ENCODE data around the gene LRRK1. TPM values are rescaled to one million over a fixed set of nuclear protein-coding genes. Genes with fewer than 3 reads are reported as not detected.

The LRRK1 gene
- polyA plus RNA-seq, 1 of the 3 experiments (the other 2 are of a cell fraction): 6.9 TPM

DNA sequence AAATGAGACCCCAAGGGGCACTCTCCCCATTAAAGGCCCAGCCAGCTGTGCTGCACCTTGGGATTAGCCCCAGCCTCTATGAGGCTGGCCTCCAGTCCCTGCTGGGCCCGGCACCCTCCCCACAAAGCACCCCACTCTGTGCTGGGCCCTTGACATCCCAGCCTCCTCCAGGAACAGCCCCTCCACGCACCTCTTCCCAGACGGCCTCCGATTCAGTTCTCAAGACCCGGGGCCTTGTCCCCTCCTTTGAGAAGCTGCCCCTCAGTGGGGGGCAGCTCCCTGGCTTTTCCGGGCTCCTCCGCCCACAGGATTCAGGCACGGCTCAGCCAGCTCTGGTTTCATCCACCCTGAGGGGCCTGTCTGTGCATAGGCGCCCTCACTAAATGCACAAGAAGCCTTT is 144.1 kb downstream of the LRRK1 start:
- H3K9ac ChIP-seq: no peak overlapping the region
- WGBS (ENCODE audit: low lambda C conversion rate): 91% methylated on average over 9 of the region's 9 CpGs
- no peak overlapping the region for H3K4me2 ChIP-seq
- no peaks in the 10 kb centered on the region for H3K9me2 ChIP-seq
- H4K20me1 ChIP-seq (ENCODE audit: insufficient read depth): no peaks in the 10 kb centered on the region
- H3K4me3 ChIP-seq (ENCODE audit: low read depth in 2 of 2, low read length in 1 of 2): no peak overlapping the region
- no peaks in the 10 kb centered on the region for H3K27me3 ChIP-seq (ENCODE audit: insufficient read depth)
- no peaks in the 10 kb centered on the region for H3K9me3 ChIP-seq
- ChIA-PET POLR2A (no interaction called here), CTCF (interaction anchor here (0.6 to 2.3 kb wide), 2 partner anchors 8 to 55 kb away, joined by 5 to 6 read pairs; no protein-coding TSS in a partner anchor)
- no peak overlapping the region for H2AFZ ChIP-seq (ENCODE audit: low read depth)
- peaks cover 0 to 17% of the 10 kb centered on the region in 2 experiments for H3K36me3 ChIP-seq (replicated peaks in 1 of 2; ENCODE audit: control insufficient read depth in 1 of 2, insufficient read depth in 2 of 2, low read length in 1 of 2)
- H3K79me2 ChIP-seq (ENCODE audit: insufficient read depth): no peaks in the 10 kb centered on the region
- H3K27ac ChIP-seq (ENCODE audit: low read depth in 2 of 2, low read length in 1 of 2): no peak overlapping the region
- no peaks in the 10 kb centered on the region for H3F3A ChIP-seq (replicated peaks; ENCODE audit: insufficient read depth)
- peaks cover 0 to 16% of the 10 kb centered on the region in 2 experiments; a peak in 1 of 4 replicates for H3K4me1 ChIP-seq (ENCODE audit: control insufficient read depth in 1 of 2, insufficient read depth in 2 of 2, low read depth in 1 of 2, low read length in 1 of 2)
- TF ChIP-seq, protein P1, sequence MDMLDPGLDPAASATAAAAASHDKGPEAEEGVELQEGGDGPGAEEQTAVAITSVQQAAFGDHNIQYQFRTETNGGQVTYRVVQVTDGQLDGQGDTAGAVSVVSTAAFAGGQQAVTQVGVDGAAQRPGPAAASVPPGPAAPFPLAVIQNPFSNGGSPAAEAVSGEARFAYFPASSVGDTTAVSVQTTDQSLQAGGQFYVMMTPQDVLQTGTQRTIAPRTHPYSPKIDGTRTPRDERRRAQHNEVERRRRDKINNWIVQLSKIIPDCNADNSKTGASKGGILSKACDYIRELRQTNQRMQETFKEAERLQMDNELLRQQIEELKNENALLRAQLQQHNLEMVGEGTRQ (IDR thresholded peaks at IDR 0.05; ENCODE audit: borderline replicate concordance, low read depth, low read length): no peak
- TF ChIP-seq SIN3A (IDR thresholded peaks at IDR 0.05; ENCODE audit: borderline replicate concordance, low read depth, low read length): no peak
- no peak for TF ChIP-seq POLR2AphosphoS5 (IDR thresholded peaks at IDR 0.05; ENCODE audit: low read depth, low read length)
- TF ChIP-seq TAF1 (IDR thresholded peaks at IDR 0.05; ENCODE audit: borderline replicate concordance, low read depth, low read length): no peak
- TF ChIP-seq JUND (IDR thresholded peaks at IDR 0.05): no peak
- TF ChIP-seq, protein P2, sequence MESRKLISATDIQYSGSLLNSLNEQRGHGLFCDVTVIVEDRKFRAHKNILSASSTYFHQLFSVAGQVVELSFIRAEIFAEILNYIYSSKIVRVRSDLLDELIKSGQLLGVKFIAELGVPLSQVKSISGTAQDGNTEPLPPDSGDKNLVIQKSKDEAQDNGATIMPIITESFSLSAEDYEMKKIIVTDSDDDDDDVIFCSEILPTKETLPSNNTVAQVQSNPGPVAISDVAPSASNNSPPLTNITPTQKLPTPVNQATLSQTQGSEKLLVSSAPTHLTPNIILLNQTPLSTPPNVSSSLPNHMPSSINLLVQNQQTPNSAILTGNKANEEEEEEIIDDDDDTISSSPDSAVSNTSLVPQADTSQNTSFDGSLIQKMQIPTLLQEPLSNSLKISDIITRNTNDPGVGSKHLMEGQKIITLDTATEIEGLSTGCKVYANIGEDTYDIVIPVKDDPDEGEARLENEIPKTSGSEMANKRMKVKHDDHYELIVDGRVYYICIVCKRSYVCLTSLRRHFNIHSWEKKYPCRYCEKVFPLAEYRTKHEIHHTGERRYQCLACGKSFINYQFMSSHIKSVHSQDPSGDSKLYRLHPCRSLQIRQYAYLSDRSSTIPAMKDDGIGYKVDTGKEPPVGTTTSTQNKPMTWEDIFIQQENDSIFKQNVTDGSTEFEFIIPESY (IDR thresholded peaks at IDR 0.05; ENCODE audit: borderline replicate concordance, low read depth): no peak
- no peak for TF ChIP-seq RAD21 (IDR thresholded peaks at IDR 0.05; ENCODE audit: low read length)
- TF ChIP-seq, protein P3, sequence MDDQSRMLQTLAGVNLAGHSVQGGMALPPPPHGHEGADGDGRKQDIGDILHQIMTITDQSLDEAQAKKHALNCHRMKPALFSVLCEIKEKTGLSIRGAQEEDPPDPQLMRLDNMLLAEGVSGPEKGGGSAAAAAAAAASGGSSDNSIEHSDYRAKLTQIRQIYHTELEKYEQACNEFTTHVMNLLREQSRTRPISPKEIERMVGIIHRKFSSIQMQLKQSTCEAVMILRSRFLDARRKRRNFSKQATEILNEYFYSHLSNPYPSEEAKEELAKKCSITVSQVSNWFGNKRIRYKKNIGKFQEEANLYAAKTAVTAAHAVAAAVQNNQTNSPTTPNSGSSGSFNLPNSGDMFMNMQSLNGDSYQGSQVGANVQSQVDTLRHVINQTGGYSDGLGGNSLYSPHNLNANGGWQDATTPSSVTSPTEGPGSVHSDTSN (IDR thresholded peaks at IDR 0.05): no peak
- no peak for TF ChIP-seq YY1 (IDR thresholded peaks at IDR 0.05; ENCODE audit: low read depth)
- TF ChIP-seq, protein P4, sequence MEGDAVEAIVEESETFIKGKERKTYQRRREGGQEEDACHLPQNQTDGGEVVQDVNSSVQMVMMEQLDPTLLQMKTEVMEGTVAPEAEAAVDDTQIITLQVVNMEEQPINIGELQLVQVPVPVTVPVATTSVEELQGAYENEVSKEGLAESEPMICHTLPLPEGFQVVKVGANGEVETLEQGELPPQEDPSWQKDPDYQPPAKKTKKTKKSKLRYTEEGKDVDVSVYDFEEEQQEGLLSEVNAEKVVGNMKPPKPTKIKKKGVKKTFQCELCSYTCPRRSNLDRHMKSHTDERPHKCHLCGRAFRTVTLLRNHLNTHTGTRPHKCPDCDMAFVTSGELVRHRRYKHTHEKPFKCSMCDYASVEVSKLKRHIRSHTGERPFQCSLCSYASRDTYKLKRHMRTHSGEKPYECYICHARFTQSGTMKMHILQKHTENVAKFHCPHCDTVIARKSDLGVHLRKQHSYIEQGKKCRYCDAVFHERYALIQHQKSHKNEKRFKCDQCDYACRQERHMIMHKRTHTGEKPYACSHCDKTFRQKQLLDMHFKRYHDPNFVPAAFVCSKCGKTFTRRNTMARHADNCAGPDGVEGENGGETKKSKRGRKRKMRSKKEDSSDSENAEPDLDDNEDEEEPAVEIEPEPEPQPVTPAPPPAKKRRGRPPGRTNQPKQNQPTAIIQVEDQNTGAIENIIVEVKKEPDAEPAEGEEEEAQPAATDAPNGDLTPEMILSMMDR (IDR thresholded peaks at IDR 0.05): no peak
- no peak for TF ChIP-seq NRF1 (IDR thresholded peaks at IDR 0.05; ENCODE audit: low read depth, low read length)
- TF ChIP-seq CHD2 (IDR thresholded peaks at IDR 0.05; ENCODE audit: low read length, partially characterized antibody): no peak
- no peak for TF ChIP-seq FOSL2 (IDR thresholded peaks at IDR 0.05; ENCODE audit: borderline replicate concordance, low read depth)
- no peak for DNase-seq
